PC-9 (cell line): ENCODE data around the gene SYNDIG1.

Experiments
- CTCF ChIP-seq: fragments of 200-600 bp; sonication (generic); conservative IDR thresholded peaks from 2 replicates; pipeline ENCODE4 v1.6.1; 2017; ENCODE audit warnings: mixed run types, antibody characterized with exemption, mild to moderate bottlenecking, moderate library complexity
- EZH2 ChIP-seq: fragments of 200-600 bp; sonication (generic); IDR thresholded peaks from 2 replicates; pipeline ENCODE4 v1.8.0; 2017; ENCODE audit warnings: antibody characterized with exemption, low read depth

DNA sequence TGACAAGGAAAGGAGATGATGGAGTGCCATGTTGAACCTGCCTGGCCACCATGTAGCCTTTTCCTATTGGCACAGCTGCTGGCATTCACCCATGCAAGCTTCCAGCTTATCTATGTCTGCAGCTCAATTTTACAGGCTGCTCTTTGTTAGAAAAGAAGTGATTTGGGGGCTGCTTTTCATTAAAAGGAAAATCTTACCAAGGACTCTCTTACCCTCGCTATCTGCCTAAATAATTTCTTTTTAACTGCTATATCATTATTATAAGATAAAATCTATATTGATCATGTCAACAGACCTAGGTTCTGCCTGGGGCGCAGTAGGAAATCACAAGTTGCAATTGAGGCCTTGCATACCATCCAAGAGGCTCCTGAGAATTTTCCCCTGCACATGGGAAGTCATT is 167.2 kb downstream of the SYNDIG1 start:
- TF ChIP-seq CTCF (no peak), EZH2 (no peak)
